GM12864 (cell line): ENCODE results near the gene GPR146.

ENCODE experiments used
- DNase-seq: peaks from one replicate; pipeline ENCODE4 v3.0.0-alpha.2; 2011; ENCODE audit warnings: low read depth
- H3K4me3 ChIP-seq: 2 replicates; pipeline ENCODE4 v1.5.1; 2011; ENCODE audit warnings: mild to moderate bottlenecking, low read depth, low read length, control low read depth
- CTCF ChIP-seq: IDR thresholded peaks from 2 replicates; pipeline ENCODE4 v1.5.1; 2011; ENCODE audit warnings: low read depth, mild to moderate bottlenecking, moderate library complexity, low read length, control low read depth, inconsistent platforms; ENCODE audit errors: missing control alignments

The GPR146 gene

GRCh38 chr7:1093916-1094508, 49.7 kb downstream of the GPR146 start:
- no peak overlapping the region for H3K4me3 ChIP-seq
- no peak for DNase-seq
- no peak for TF ChIP-seq CTCF

GRCh38 chr7:1094870-1095269, 50.5 kb downstream of the GPR146 start:
- DNase-seq: no peak
- no peak for TF ChIP-seq CTCF
- H3K4me3 ChIP-seq: no peak overlapping the region

- no peak overlapping the region for H3K4me3 ChIP-seq
- TF ChIP-seq CTCF: no peak
- DNase-seq: no peak
These were observed 51.3 kb downstream of the GPR146 start for GRCh38 chr7:1095621-1096155.

DNA sequence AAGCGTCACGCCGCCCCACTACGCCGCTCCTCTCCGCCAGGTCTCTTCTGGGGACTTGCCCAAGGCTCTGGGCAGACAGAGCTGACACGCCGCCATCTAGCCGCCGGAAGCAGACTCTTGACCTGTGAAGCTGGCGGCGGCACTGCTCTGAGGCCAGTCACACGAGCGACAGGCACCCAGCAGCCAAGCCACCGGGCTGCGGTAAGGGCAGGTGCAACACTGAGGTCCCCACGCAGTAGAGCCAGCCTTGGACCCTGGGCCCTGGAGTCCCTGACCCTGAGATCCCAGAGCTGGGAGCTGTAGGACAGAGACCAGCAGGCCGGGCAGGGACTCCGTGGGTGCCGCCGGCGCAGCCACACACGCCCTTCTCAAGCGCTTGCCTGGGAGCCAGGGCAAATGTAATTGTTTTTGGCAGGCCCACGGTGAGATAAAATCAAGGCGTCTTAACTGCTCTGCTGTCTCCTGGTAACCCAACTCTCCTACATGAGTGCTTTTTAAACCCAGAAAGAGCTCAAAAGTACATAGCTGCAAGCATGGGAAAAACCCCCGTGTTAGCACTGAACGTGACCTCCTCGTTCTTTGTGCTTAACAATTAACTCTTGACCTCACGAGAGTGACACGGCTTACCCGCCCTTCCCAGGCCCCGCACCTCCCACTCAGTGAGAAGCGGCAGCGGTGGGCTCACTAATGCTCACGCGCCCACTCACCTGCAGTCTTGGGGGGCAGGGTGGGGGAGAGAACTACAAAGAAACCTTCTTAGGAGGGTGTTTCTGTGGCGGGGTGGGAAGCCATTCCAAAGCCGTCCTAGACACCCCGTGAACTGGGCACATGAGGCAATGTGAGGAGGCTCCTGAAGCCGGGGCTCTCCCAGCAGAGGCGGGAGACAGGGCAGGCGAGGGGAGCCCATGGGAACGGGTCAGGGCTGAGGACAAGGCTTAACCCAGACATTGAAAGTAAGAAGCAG, 52.1 kb downstream of the GPR146 start:
- H3K4me3 ChIP-seq: no peak overlapping the region
- no peak for DNase-seq
- TF ChIP-seq CTCF: no peak

DNA sequence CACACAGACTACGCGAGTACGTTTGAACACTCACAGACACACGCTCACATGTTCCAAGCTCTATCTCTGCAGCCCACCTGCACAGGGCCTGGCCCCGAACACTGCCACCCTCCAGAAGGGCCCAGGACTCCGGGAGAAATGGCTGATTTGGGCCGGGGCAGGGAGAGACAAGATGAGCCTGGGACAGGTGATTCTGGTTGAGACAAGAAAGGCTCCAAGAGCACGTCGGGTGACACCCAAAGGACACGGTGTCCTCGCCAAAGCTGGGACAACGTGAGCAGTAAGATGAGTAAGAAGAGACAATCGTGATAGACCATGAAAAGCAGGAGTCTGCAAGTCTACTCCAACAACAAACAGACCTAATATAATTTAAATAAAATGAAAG, 52.8 kb downstream of the GPR146 start:
- DNase-seq: no peak
- no peak for TF ChIP-seq CTCF

DNA sequence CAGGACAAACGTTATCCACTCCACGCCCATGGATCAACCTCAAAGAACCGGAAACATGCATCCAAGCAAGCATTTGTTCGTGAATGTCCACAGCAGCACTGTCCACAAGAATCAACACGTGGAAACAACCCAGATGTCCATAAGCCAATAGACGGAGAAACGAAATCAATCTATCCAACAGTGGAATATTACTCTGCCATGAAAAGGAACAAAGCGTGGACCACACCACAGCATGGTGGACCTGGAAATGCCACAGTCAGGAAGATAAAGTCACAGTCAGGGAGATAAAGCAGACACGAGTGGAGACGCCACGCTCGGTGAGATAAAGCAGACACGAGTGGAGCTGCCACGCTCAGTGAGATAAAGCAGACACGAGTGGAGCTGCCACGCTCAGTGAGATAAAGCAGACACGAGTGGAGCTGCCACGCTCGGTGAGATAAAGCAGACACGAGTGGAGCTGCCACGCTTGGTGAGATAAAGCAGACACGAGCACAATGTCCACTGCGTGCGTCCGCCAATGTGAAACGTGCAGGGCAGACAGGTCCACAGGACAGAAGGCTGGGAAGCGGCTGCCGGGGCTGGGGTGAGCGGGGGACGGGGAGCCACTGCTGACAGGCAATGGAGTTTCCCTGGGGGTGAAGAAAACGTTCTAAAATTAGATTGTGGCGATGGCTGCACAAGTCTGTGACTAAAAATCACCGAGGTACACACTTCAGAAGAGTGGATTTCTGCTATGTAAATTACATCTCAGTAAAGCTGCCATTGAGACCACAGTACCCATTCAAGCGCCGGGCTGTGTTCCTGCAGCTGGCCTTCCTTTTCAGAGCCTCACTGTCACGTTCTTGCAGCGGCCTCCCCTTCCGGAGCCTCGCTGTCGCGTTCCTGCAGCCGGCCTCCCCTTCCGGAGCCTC, 54.2 kb downstream of the GPR146 start:
- DNase-seq: no peak
- no peak overlapping the region for H3K4me3 ChIP-seq
- no peak for TF ChIP-seq CTCF

More for the DNA sequence above, 52.8 kb downstream of the GPR146 start:
- no peak overlapping the region for H3K4me3 ChIP-seq
